ENCODE measurements around the gene KIAA0319L. TPM values are rescaled to one million over a fixed set of nuclear protein-coding genes. Genes with fewer than 3 reads are reported as not detected.
"Not testable (repeated sequence)": the region's sequence is repeated elsewhere in the genome, so short reads cannot be mapped to it uniquely, and the experiment has no call there.

KIAA0319L gene
- total RNA-seq, 1 donor from 2014 or later = 69.2 TPM

DNA sequence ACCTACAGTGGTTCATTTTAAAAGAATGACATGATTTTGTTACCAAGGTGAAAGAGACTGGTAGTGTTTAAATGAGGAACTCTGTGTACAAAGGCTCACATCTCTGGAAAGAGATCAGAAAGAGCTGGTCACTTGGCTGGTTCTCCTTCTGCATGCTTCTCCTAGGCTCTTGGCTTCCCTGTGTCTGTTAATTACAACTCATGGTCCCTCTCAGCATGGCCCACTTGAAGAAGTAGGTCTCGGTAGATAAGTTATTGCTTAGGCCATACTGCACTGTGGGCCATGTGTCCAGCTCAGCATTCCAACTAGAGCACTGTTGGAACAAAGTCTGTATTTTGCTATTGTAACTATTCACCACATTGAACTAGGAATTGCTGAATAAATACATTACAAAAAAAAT, 91.1 kb downstream of the KIAA0319L start:
- no peak for DNase-seq (ENCODE audit: low spot score)
- Mint-ChIP-seq H3K9me3 (ENCODE audit: unreplicated experiment) (peaks cover 7% of the 10 kb centered on the region), H3K27ac (ENCODE audit: unreplicated experiment) (no peak overlapping the region), H3K4me3 (ENCODE audit: unreplicated experiment) (peak overlapping the region; percentile 80), H3K36me3 (ENCODE audit: low read depth, unreplicated experiment) (peaks cover 54% of the 10 kb centered on the region), H3K4me1 (ENCODE audit: unreplicated experiment) (no peaks in the 10 kb centered on the region), H3K27me3 (ENCODE audit: unreplicated experiment) (no peaks in the 10 kb centered on the region)
- no peak for TF ChIP-seq CTCF (IDR thresholded peaks at IDR 0.05; ENCODE audit: unreplicated experiment)

DNA sequence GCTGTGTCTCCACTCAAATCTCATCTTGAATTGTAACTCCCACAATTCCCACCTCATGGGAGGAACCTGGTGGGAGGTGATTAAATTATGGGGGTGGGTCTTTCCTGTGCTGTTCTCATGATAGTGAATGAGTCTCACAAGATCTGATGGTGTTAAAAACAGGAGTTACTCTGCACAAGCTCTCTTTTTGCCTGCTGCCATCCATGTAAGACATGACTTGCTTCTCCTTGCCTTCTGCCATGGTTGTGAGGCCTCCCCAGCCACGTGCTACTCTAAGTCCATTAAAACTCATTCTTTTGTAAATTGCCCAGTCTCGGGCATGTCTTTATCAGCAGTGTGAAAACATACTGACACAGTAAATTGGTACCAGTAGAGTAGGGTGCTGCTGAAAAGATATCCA, 93.5 kb downstream of the KIAA0319L start:
- H3K27me3 Mint-ChIP-seq (ENCODE audit: unreplicated experiment); DNase-seq (ENCODE audit: low spot score); H3K4me1 Mint-ChIP-seq (ENCODE audit: unreplicated experiment); H3K27ac Mint-ChIP-seq (ENCODE audit: unreplicated experiment); H3K9me3 Mint-ChIP-seq (ENCODE audit: unreplicated experiment): not testable (repeated sequence)
- peaks cover 66% of the 10 kb centered on the region for H3K36me3 Mint-ChIP-seq (ENCODE audit: low read depth, unreplicated experiment)
- peak overlapping the region; percentile 52 for H3K4me3 Mint-ChIP-seq (ENCODE audit: unreplicated experiment)

- no peak for TF ChIP-seq CTCF (IDR thresholded peaks at IDR 0.05; ENCODE audit: unreplicated experiment)
- Mint-ChIP-seq H3K4me1 (ENCODE audit: unreplicated experiment) (no peaks in the 10 kb centered on the region), H3K27ac (ENCODE audit: unreplicated experiment) (no peak overlapping the region), H3K27me3 (ENCODE audit: unreplicated experiment) (peaks cover 3% of the 10 kb centered on the region), H3K4me3 (ENCODE audit: unreplicated experiment) (peak overlapping the region; percentile 52), H3K36me3 (ENCODE audit: low read depth, unreplicated experiment) (peaks cover 61% of the 10 kb centered on the region), H3K9me3 (ENCODE audit: unreplicated experiment) (peaks cover 7% of the 10 kb centered on the region)
- DNase-seq (ENCODE audit: low spot score) = no peak
These were observed 94.0 kb downstream of the KIAA0319L start for GRCh38 chr1:35463232-35463631.

- no peak for DNase-seq (ENCODE audit: low spot score)
- no peaks in the 10 kb centered on the region for H3K4me1 Mint-ChIP-seq (ENCODE audit: unreplicated experiment)
- TF ChIP-seq CTCF (IDR thresholded peaks at IDR 0.05; ENCODE audit: unreplicated experiment) = no peak
- peaks cover 7% of the 10 kb centered on the region for H3K9me3 Mint-ChIP-seq (ENCODE audit: unreplicated experiment)
- peaks cover 3% of the 10 kb centered on the region for H3K27me3 Mint-ChIP-seq (ENCODE audit: unreplicated experiment)
- no peak overlapping the region for H3K27ac Mint-ChIP-seq (ENCODE audit: unreplicated experiment)
- H3K4me3 Mint-ChIP-seq (ENCODE audit: unreplicated experiment) = no peak overlapping the region
- peaks cover 63% of the 10 kb centered on the region for H3K36me3 Mint-ChIP-seq (ENCODE audit: low read depth, unreplicated experiment)
These were observed 95.1 kb downstream of the KIAA0319L start for GRCh38 chr1:35461966-35462651.

DNA sequence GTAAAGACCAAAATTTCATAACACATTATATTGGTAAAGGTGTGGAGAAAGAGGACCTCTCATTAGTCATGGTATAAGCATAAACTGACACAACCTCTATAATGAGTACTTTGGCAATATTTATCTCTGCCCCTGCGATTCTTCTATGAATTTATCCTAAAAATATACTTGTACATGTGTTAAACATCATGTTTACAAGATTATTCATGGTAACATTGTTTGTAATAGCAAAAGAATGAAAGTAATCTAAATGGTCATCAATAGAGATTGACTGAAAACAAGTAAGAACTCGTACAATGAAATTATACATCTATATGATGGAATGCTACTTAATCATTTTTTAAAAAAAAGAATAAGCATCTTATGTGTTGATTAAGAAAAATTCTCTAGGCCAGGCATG, 96.4 kb downstream of the KIAA0319L start:
- peaks cover 5% of the 10 kb centered on the region for H3K27me3 Mint-ChIP-seq (ENCODE audit: unreplicated experiment)
- peaks cover 62% of the 10 kb centered on the region for H3K36me3 Mint-ChIP-seq (ENCODE audit: low read depth, unreplicated experiment)

More for the DNA sequence above, 96.4 kb downstream of the KIAA0319L start:
- Mint-ChIP-seq H3K4me1 (ENCODE audit: unreplicated experiment) (peaks cover 4% of the 10 kb centered on the region), H3K27ac (ENCODE audit: unreplicated experiment) (no peak overlapping the region), H3K4me3 (ENCODE audit: unreplicated experiment) (no peak overlapping the region), H3K9me3 (ENCODE audit: unreplicated experiment) (peaks cover 3% of the 10 kb centered on the region)
- TF ChIP-seq CTCF (IDR thresholded peaks at IDR 0.05; ENCODE audit: unreplicated experiment) = no peak
- no peak for DNase-seq (ENCODE audit: low spot score)
